Muscle of leg (tissue), 11 donors: Measurements from ENCODE around the gene TMEM212. TPM values are rescaled to one million over a fixed set of nuclear protein-coding genes. Genes with fewer than 3 reads are reported as not detected.

Experiments used
- DNase-seq: peaks from one replicate; pipeline ENCODE4 v3.0.0; 2013
- H3K27ac ChIP-seq: one replicate; pipeline ENCODE4 v1.5.1; 2013; ENCODE audit warnings: mild to moderate bottlenecking, low read length, control low read depth
- H3K27me3 ChIP-seq: one replicate; pipeline ENCODE4 v1.6.1; 2013; ENCODE audit warnings: low read length; ENCODE audit not compliant: control insufficient read depth, insufficient read depth
- H3K36me3 ChIP-seq: one replicate; pipeline ENCODE4 v1.6.1; 2013; ENCODE audit warnings: low read length; ENCODE audit not compliant: control insufficient read depth, insufficient read depth
- H3K4me1 ChIP-seq: one replicate; pipeline ENCODE4 v1.6.1; 2013; ENCODE audit warnings: low read length; ENCODE audit not compliant: control insufficient read depth, insufficient read depth
- H3K4me3 ChIP-seq: one replicate; pipeline ENCODE4 v1.5.1; 2013; ENCODE audit warnings: low read length, control low read depth
- H3K9me3 ChIP-seq: replicated peaks from 2 replicates; pipeline ENCODE4 v1.6.1; 2013; ENCODE audit warnings: low read depth, low read length; ENCODE audit not compliant: control insufficient read depth
- WGBS: methylation state at CpG from one replicate; pipeline ENCODE4 v1.1.5; 2013; ENCODE audit warnings: missing lambda C conversion rate; ENCODE audit not compliant: insufficient coverage; 5-methylcytosine and 5-hydroxymethylcytosine counted together
- polyA plus RNA-seq, 8 donors: library from polyadenylated mRNA; unstranded; fragments of 120-200 nt; gene quantifications; one replicate each; pipeline versions ENCODE4 v1.2.1 to v1.2.3, GENCODE V29; 2013; ENCODE audit warnings: inconsistent platforms in 1 of 8, low replicate concordance in 1 of 8; ENCODE audit not compliant: insufficient read length in 8 of 8, insufficient read depth in 1 of 8
- total RNA-seq: library from RNA; stranded (reverse); fragments of 120-200 nt; gene quantifications from one replicate; pipeline ENCODE4 v1.2.4, GENCODE V29; 2013

Gene TMEM212
- total and polyA plus RNA-seq, 9 donors, result 0.06 to 0.34 (median 0.12) TPM; not detected in 3

- no peaks in the 10 kb centered on the region for H3K27me3 ChIP-seq
- H3K27ac ChIP-seq, result peak overlapping the region; percentile 81
- DNase-seq, result no peak
- H3K4me3 ChIP-seq, result no peak overlapping the region
- H3K36me3 ChIP-seq, result no peaks in the 10 kb centered on the region
- 20% methylated on average over 1 of the region's 3 CpGs for WGBS
- H3K4me1 ChIP-seq, result peaks cover 19% of the 10 kb centered on the region
- H3K9me3 ChIP-seq, result no peaks in the 10 kb centered on the region
These were observed 37.5 kb upstream of the TMEM212 start for GRCh38 chr3:171805687-171806086.

GRCh38 chr3:171806200-171807128 lies 36.7 kb upstream of the TMEM212 start:
- Histone ChIP-seq H3K4me1 (peaks cover 24% of the 10 kb centered on the region), H3K36me3 (no peaks in the 10 kb centered on the region), H3K9me3 (no peaks in the 10 kb centered on the region), H3K27me3 (no peaks in the 10 kb centered on the region), H3K4me3 (no peak overlapping the region), H3K27ac (peak overlapping the region; percentile 81)
- peak; percentile 76 for DNase-seq
- WGBS, result 33% methylated on average over 1 of the region's 5 CpGs

- H3K4me3 ChIP-seq, result no peak overlapping the region
- peaks cover 24% of the 10 kb centered on the region for H3K4me1 ChIP-seq
- WGBS, result no CpG with 5 or more reads among the region's 7 CpGs
- H3K27me3 ChIP-seq, result no peaks in the 10 kb centered on the region
- H3K36me3 ChIP-seq, result no peaks in the 10 kb centered on the region
- no peak for DNase-seq
- peak overlapping the region; percentile 81 for H3K27ac ChIP-seq
- no peaks in the 10 kb centered on the region for H3K9me3 ChIP-seq
These were observed 35.9 kb upstream of the TMEM212 start for GRCh38 chr3:171807129-171807675.

GRCh38 chr3:171807806-171808205 lies 35.3 kb upstream of the TMEM212 start:
- no peak overlapping the region for H3K27ac ChIP-seq
- no CpG with 5 or more reads among the region's 6 CpGs for WGBS
- H3K36me3 ChIP-seq, result no peaks in the 10 kb centered on the region
- H3K27me3 ChIP-seq, result no peaks in the 10 kb centered on the region
- H3K4me1 ChIP-seq, result peaks cover 24% of the 10 kb centered on the region
- no peak overlapping the region for H3K4me3 ChIP-seq
- no peak for DNase-seq
- H3K9me3 ChIP-seq, result no peaks in the 10 kb centered on the region

GRCh38 chr3:171809611-171809860 lies 33.6 kb upstream of the TMEM212 start:
- H3K27ac ChIP-seq, result peak overlapping the region; percentile 95
- H3K4me3 ChIP-seq, result peak overlapping the region; percentile 62
- H3K9me3 ChIP-seq, result no peaks in the 10 kb centered on the region
- peak; percentile 92 for DNase-seq
- H3K4me1 ChIP-seq, result peaks cover 24% of the 10 kb centered on the region
- H3K36me3 ChIP-seq, result no peaks in the 10 kb centered on the region
- H3K27me3 ChIP-seq, result no peaks in the 10 kb centered on the region
- WGBS, result 0% methylated on average over 6 of the region's 11 CpGs

- H3K4me1 ChIP-seq, result peaks cover 23% of the 10 kb centered on the region
- peak within 1 kb of the TSS; percentile 95 for H3K27ac ChIP-seq
- no peaks in the 10 kb centered on the region for H3K36me3 ChIP-seq
- no peaks in the 10 kb centered on the region for H3K27me3 ChIP-seq
- under 1% methylated on average over 76 of the region's 78 CpGs for WGBS
- H3K9me3 ChIP-seq, result no peaks in the 10 kb centered on the region
- H3K4me3 ChIP-seq, result peak within 1 kb of the TSS; percentile 62
- DNase-seq, result peak; percentile 93
These were observed 33.1 kb upstream of the TMEM212 start, which contains the start of gene PLD1 for GRCh38 chr3:171809861-171810628. TSS of gene PLD1 (minus strand) at chr3:171810483. CDS start at chr3:171738051, 72,432 bp downstream.

- 2% methylated on average over 13 of the region's 22 CpGs for WGBS
- Histone ChIP-seq H3K9me3 (peaks cover 3% of the 10 kb centered on the region), H3K4me1 (peaks cover 17% of the 10 kb centered on the region), H3K4me3 (peak overlapping the region; percentile 62), H3K36me3 (no peaks in the 10 kb centered on the region), H3K27ac (peak overlapping the region; percentile 95), H3K27me3 (no peaks in the 10 kb centered on the region)
- no peak for DNase-seq
These were observed 32.4 kb upstream of the TMEM212 start for GRCh38 chr3:171810629-171811294.

- WGBS, result no CpG with 5 or more reads among the region's 4 CpGs
- no peaks in the 10 kb centered on the region for H3K36me3 ChIP-seq
- H3K4me3 ChIP-seq, result no peak overlapping the region
- DNase-seq, result peak; percentile 95
- peaks cover 16% of the 10 kb centered on the region for H3K4me1 ChIP-seq
- H3K9me3 ChIP-seq, result peaks cover 3% of the 10 kb centered on the region
- peak overlapping the region; percentile 95 for H3K27ac ChIP-seq
- H3K27me3 ChIP-seq, result no peaks in the 10 kb centered on the region
These were observed 31.7 kb upstream of the TMEM212 start for GRCh38 chr3:171811295-171811912.

- Histone ChIP-seq H3K36me3 (no peaks in the 10 kb centered on the region), H3K9me3 (peaks cover 3% of the 10 kb centered on the region), H3K4me1 (peaks cover 15% of the 10 kb centered on the region), H3K27me3 (no peaks in the 10 kb centered on the region), H3K27ac (peak overlapping the region; percentile 95), H3K4me3 (no peak overlapping the region)
- 67% methylated on average over 8 of the region's 9 CpGs for WGBS
- peak; percentile 46 for DNase-seq
These were observed 31.2 kb upstream of the TMEM212 start for GRCh38 chr3:171811913-171812335.
